Stimulated activated naive CD8-positive, alpha-beta T cell treated with anti-CD3 and anti-CD28 coated beads, Interleukin-15, Interleukin-2, amounts not matched to agents 100 U/mL and 50 U/mL, for 24 hours (primary cell): ENCODE measurements around the gene HTT-AS.

ENCODE experiments used
- ATAC-seq: fragments of 150-1000 bp; cut with Tn5 transposase; one replicate; pipeline ENCODE4 v1.10.0; 2021
- DNase-seq: peaks from one replicate; pipeline ENCODE4 v3.0.0; 2021

HTT-AS gene

DNA sequence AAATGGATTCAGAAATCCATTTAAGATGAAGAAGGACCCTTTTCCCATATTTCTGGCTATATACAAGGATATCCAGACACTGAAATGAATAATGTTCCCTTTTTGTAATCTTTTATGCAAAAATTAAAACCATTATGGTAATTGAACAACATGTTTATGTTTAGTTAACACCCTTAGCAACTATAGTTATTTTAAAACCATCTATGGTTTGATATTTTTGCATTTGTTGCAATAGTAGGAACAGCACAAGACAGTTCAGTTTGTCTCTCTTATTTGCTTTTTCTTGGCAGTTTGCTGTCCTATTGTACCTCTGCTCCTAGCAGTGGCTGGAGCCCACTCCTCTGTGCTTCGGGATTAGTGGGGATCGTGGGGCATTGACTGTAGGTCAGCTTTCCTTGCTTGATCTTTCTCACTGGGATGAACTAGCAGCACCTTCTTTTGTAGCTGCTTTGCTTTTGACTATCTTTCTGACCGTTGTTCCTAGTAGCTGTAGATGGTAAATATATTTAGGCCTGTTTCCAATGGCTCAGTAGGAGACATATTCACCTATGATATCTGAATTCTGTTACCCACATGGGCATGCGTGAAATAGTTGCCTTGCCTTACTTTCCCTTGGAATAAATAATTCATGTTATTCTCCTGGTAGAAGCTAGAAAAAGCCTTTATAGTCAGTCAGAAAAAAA lies 12.9 kb upstream of the HTT-AS start:
- DNase-seq: no peak
- no peak for ATAC-seq

DNA sequence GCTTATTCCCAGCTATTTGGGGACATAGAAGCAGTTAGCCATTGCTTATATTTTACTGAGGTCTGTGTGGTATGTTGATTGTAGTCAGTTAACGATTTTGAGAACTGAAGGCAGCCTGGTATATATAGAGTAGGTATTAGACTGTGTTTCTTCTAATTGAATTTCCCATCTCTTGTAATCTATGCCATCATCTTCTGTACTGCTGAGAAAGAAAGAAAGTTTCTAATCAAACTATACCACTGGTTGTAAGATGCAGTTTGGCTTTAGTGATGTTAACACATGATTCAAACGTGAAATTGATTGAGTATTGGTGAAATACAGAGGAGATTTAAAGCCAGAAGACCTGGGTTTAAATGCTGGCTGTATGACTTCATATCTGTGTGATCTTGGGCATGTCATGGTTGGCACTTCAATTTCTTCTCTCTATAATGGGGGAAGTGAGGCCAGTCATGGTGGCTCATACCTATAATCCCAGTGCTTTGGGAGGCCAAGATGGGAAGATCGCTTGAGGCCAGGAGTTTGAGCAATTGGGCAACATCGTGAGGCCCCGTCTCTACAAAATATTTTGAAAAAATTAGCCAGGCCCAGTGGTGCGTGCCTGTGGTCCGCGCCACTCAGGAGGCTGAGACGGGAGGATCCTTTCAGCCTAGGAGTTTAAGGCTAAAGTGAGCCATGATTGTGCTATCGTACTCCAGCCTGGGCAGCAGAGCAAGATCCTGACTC lies 11.8 kb upstream of the HTT-AS start:
- peak; percentile 29 for ATAC-seq

DNA sequence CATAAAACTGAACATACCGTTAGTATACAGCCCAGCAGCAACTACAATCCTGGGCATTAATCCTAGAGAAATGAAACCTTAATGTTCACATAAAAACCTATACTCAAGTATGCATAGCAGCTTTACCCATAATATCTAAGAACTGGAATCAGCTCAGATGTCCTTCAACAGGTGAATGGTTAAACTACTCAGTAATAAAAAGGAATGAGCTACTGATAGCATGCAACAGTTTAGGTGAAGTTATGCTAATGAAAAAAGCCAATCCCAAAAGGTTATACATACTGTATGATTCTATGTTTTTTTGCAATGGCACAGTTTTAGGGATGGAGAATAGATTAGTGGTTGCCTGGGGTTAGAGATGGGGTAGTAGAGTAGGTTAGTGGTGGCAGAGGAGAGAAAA lies 9.4 kb upstream of the HTT-AS start:
- no peak for DNase-seq
- ATAC-seq: no peak

More for the DNA sequence above, 11.8 kb upstream of the HTT-AS start:
- DNase-seq: no peak

DNA sequence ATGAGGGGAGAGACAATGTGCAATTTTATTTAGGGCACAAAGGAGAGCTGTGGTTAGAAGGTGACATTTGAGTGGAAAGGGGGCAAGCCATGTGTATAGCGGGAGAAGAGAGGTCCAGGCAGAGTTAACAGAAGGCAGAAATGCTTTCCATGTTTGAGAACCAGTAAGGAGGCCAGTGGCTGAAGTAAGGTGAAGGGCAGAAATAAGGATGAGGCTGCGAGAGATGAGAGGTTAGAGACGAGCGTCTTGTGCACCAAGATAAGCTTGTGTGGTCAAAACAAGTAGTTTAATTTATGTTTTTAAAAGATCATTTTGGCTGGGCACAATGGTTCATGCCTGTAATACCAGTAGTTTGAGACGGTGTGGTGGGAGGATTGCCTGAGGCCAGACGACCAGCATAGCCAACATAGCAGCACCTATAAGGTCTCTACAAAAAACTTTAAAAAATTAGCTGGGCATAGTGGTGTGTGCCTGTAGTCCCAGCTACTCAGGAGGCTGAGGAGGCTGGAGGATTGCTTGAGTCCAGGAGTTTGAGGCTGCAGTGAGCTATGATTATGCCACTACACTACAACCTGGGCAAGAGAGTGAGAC lies 8.7 kb upstream of the HTT-AS start:
- no peak for DNase-seq
- no peak for ATAC-seq

DNA sequence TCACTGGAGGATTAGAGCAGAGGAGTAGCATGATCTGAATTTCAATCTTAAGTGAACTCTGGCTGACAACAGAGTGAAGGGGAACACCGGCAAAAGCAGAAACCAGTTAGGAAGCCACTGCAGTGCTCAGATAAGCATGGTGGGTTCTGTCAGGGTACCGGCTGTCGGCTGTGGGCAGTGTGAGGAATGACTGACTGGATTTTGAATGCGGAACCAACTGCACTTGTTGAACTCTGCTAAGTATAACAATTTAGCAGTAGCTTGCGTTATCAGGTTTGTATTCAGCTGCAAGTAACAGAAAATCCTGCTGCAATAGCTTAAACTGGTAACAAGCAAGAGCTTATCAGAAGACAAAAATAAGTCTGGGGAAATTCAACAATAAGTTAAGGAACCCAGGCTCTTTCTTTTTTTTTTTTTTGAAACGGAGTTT lies 5.4 kb upstream of the HTT-AS start:
- no peak for DNase-seq

DNA sequence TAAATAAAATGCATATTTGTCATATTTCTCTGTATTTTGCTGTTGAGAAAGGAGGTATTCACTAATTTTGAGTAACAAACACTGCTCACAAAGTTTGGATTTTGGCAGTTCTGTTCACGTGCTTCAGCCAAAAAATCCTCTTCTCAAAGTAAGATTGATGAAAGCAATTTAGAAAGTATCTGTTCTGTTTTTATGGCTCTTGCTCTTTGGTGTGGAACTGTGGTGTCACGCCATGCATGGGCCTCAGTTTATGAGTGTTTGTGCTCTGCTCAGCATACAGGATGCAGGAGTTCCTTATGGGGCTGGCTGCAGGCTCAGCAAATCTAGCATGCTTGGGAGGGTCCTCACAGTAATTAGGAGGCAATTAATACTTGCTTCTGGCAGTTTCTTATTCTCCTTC lies 3.5 kb upstream of the HTT-AS start:
- ATAC-seq (no peak), DNase-seq (peak; percentile 12)

More for the DNA sequence above, 5.4 kb upstream of the HTT-AS start:
- no peak for ATAC-seq

DNA sequence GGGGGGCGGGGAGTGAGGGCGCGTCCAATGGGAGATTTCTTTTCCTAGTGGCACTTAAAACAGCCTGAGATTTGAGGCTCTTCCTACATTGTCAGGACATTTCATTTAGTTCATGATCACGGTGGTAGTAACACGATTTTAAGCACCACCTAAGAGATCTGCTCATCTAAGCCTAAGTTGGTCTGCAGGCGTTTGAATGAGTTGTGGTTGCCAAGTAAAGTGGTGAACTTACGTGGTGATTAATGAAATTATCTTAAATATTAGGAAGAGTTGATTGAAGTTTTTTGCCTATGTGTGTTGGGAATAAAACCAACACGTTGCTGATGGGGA lies 1.3 kb upstream of the HTT-AS start:
- ATAC-seq: no peak

DNA sequence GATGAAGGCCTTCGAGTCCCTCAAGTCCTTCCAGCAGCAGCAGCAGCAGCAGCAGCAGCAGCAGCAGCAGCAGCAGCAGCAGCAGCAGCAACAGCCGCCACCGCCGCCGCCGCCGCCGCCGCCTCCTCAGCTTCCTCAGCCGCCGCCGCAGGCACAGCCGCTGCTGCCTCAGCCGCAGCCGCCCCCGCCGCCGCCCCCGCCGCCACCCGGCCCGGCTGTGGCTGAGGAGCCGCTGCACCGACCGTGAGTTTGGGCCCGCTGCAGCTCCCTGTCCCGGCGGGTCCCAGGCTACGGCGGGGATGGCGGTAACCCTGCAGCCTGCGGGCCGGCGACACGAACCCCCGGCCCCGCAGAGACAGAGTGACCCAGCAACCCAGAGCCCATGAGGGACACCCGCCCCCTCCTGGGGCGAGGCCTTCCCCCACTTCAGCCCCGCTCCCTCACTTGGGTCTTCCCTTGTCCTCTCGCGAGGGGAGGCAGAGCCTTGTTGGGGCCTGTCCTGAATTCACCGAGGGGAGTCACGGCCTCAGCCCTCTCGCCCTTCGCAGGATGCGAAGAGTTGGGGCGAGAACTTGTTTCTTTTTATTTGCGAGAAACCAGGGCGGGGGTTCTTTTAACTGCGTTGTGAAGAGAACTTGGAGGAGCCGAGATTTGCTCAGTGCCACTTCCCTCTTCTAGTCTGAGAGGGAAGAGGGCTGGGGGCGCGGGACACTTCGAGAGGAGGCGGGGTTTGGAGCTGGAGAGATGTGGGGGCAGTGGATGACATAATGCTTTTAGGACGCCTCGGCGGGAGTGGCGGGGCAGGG lies 711 bp upstream of the HTT-AS start:
- DNase-seq: peak; percentile 58
- no peak for ATAC-seq

More for the DNA sequence above, 1.3 kb upstream of the HTT-AS start:
- DNase-seq: no peak

DNA sequence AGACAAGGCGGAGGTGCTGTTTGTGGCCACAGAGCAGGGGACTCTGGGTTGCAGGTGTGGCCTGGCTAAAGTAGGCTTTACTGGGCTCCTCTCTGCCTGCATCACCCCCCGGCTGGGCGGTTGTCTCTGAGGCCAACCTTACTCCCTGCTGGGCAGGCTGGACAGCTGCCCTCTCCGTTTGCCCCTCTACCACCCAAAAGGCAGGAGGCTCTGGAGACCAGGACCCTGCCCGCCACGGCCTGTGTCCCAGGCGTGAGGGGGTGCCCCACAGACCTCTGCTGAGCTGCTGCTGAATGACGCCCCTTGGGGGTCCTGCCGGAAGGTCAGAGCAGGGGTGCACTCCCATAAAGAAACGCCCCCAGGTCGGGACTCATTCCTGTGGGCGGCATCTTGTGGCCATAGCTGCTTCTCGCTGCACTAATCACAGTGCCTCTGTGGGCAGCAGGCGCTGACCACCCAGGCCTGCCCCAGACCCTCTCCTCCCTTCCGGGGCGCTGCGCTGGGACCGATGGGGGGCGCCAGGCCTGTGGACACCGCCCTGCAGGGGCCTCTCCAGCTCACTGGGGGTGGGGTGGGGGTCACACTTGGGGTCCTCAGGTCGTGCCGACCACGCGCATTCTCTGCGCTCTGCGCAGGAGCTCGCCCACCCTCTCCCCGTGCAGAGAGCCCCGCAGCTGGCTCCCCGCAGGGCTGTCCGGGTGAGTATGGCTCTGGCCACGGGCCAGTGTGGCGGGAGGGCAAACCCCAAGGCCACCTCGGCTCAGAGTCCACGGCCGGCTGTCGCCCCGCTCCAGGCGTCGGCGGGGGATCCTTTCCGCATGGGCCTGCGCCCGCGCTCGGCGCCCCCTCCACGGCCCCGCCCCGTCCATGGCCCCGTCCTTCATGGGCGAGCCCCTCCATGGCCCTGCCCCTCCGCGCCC lies 920 bp downstream of the HTT-AS start:
- ATAC-seq (peak; percentile 60), DNase-seq (peak; percentile 6)

DNA sequence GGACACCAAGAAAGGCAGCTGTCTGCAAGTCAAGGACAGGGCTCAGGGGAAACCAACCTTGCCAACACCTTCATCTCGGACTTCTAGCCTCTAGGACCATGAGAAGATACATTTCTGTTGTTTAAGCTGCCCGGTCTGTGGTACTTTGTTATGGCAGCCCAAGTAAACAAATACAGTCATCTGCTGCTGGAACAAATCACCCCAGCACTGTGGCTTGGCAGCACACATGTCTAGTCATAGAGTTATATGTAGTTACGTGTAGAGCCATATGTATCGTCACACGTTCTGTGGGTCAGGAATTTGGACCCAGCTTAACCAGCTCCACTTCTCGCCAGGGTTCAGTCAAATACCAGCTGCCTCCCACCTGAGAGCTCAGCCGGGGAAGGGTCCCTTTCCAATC lies 2.5 kb downstream of the HTT-AS start:
- ATAC-seq (no peak), DNase-seq (no peak)

DNA sequence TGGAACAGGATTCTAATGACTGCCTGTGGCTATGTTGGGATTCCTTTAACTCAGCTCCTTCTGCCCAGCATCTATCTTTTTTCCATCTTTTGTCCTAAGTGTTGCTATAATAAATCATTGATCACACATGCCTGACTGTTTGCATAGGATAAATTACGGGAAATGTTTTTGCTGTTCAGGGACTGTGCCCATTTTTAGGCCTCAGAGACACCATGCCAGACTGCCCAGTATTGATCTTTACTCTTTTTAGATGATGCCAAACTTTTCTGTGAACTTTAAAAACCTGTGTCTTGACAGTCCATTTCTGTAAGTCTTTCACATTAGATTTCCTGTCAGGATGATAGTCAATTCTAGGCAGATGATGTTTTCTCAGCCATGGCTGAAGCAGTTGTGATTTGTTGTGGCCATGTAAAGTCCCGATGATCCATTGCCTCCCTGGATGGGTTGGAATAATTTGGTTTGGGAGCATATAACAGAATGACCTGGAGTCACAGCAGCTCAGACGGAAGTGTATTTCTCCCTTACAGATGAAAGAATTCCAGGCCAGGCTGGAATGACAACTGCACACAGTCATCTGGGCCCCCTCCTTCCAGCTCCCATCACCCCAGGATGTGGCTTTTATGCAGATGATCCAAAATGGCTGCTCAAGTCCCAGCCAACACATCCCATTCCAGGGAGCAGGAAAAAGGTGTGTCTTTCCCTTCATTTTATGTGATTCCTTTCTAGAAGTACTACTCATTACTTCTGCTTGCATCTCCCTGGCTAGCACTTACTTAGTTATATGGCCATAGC lies 3.4 kb downstream of the HTT-AS start:
- DNase-seq (no peak), ATAC-seq (no peak)

DNA sequence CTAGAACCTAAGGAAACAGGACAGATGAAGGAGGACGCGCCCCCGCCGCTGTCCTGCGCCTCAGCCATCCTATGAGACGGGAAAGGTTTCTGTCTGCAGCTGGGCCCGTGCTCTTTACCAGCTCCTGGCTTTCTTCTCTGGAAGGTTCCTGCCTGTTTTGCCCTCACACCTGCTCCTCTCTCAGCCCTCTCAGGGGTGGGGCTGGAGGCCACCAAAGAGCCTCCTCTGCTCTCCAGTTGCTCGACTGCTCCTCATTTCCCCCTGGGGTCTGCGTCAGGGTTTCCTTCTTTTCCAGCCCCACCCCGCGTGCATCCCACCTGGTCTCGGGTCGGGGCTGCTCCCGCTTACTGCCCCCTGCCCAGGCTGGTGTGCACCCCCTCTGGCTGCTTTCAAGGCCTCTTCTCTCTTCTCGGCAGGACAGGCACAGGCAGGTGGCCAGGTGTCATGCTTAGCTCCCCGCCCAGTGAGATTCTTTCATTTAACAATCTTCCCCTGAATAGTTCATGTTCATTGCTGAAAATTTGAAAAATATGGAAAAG lies 4.6 kb downstream of the HTT-AS start:
- no peak for DNase-seq
- ATAC-seq: no peak

DNA sequence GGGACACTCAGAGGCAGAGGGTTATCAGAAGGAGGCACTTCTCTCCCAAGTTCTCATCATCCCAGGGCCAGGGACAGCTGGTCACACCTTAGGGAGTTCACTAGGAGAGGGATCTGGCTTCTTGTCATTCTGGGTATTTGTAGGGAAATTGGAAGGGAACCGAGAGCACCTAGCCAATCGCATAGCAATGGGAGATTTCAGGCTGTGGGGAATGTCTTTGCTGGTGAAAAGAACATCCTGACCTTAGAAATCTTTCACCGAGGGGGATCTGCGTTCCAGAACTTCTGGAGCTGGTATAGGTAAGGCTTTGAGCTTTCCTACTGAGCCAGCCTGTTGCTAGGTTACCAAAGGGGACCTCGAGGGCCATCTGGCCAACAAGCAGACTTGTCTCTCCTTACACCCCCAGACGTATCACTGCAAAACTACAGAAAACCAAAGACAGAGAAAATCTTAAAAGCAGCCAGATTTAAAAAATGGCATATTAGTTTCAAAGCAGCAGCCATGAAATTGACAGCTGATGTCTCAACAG lies 6.8 kb downstream of the HTT-AS start:
- DNase-seq (no peak), ATAC-seq (no peak)

DNA sequence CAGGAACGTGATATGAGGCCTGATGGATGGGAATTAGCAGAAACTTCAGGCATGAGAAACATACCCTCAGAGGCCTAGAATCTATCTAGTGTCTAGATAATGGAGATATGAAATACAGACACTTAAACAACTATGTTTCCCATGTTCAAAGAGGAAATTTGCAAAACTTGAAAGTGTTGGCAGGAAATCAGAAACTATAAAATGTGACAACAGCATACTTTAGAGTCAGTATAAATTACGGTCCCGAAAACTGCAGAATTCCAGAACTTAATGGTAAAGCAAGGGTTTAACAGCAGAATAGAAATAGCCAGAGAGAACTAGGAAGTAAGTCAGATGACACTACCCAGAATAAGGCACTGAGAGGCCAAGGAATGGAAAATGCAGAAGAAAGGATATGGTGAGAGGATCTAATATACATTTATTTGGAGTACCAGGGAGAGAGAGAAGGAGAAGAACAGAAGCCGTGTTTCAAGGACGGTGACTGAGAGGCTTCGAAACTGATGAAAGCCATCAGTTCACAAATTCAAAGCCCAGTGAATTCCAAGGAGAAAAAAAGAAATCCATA lies 7.4 kb downstream of the HTT-AS start:
- no peak for DNase-seq
- no peak for ATAC-seq

DNA sequence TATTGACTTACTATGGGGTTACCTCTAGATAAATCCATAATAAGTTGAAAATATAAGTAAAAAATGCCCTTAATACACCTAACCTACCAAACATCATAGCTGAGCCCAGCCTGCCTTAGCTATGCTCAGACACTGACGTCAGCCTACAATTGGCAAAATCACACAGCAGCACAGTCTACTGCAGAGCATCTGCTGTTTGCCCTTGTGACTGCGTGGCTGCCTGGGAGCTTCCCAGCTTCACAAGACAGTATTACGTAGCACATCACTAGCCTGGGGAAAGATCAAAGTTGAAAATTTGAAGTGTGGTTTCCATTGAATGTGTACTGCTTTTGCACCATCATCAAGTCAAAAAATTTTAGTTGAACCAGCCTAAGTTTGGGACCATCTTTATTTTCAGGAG lies 8.8 kb downstream of the HTT-AS start:
- no peak for ATAC-seq

DNA sequence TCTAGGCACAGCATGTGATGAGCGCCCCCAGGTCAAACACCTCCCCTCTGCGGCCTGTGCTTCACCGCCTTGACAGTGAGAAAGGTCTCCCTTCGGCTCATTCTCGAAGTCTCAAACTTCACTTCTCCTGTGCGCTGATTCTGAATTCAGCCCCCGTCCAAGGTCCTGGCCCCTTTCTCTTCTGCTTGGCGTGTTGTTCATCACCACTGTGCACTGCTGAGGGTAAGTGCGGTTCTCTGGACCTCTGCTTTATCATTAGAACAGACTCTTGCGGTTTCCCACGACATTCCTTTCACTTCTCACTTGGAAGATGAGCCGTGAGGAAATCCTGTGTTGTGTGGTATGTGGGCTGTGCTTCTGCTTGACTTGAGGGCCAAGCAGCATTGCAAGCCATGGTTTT lies 11.9 kb downstream of the HTT-AS start:
- no peak for ATAC-seq
- DNase-seq: no peak

More for the DNA sequence above, 8.8 kb downstream of the HTT-AS start:
- no peak for DNase-seq

DNA sequence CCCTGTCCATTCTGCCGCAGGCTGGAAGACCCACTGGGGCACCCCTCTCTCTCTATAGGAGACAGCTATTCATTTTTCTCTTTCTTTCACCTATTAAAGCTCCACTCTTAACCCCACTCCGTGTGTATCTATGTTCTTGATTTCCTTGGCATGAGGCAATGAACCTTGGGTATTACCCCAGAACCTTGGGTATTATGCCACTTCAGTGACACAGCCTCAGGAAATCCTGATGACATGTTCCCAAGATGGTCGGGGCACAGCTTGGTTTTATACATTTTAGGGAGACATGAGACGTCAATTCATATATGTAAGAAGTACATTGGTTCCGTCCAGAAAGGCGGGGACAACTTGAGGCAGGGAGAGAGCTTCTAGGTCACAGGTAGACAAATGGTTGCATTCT lies 13.4 kb downstream of the HTT-AS start:
- ATAC-seq (no peak), DNase-seq (no peak)

DNA sequence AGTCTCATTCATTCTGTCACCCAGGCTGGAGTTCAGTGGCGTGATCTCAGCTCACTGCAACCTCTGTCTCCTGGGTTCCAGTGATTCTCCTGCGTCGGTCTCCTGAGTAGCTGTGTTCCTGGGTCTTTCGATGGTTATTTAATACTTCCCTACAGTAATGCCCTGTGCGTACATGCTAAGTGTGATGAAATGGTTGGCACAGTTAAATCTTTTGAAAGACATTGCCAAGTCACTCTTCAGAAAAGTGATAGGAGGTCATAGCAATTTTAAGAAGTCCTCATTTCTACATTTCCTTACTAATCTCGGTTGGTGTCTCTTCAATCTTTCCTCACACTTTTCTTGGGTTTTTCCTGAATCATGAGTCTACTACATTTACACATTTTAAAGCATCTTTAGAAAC lies 14.4 kb downstream of the HTT-AS start:
- ATAC-seq (no peak), DNase-seq (no peak)

DNA sequence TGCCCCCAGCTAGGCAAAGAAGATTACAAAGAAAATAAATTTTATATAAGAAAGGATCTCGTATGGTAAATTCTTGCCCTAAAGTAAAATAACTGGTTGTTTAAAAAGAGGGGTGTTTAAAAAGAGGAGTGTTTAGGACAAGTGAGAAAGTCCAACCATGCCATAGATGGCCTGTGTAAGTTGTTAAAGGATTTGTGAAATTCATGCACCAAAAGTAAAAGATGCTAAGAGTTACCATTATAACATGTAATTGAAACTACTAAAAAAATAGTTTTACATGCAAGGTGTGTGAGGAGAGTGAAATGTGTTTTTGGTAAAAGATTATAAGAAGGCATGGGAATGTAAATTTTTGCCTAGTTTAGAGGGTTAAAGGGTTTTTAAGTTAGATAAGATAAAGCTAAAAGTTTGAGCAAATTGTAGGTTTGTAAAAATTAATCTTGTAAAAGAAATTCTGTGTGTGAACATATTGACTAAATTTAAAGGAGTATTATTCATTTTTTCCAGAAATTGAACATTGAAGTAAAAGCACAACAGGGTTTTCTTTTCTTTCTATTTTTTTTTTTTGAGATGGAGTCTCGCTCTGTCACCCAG lies 20.1 kb downstream of the HTT-AS start:
- no peak for DNase-seq
- no peak for ATAC-seq
